Measurements from ENCODE around the gene CARD14. TPM values are rescaled to one million over a fixed set of nuclear protein-coding genes. Genes with fewer than 3 reads are reported as not detected.
"Not testable (repeated sequence)": the region's sequence is repeated elsewhere in the genome, so short reads cannot be mapped to it uniquely, and the experiment has no call there.

CARD14 gene
- total RNA-seq, 1 donor from 2014 or later = not detected

GRCh38 chr17:80199295-80199694, 29.5 kb downstream of the CARD14 start:
- H3K36me3 Mint-ChIP-seq (ENCODE audit: low read depth); DNase-seq; H3K9me3 Mint-ChIP-seq; H3K27me3 Mint-ChIP-seq; H3K27ac Mint-ChIP-seq; H3K4me3 Mint-ChIP-seq; H3K4me1 Mint-ChIP-seq; intact Hi-C loops (cut with micrococcal nuclease): not testable (repeated sequence)

- Mint-ChIP-seq H3K27me3 (no peaks in the 10 kb centered on the region), H3K27ac (no peak overlapping the region), H3K36me3 (ENCODE audit: low read depth) (no peaks in the 10 kb centered on the region), H3K4me3 (no peak overlapping the region), H3K9me3 (no peaks in the 10 kb centered on the region), H3K4me1 (no peaks in the 10 kb centered on the region)
- intact Hi-C loops (cut with micrococcal nuclease) = no loop called here
- DNase-seq = no peak
These were observed 31.6 kb downstream of the CARD14 start for GRCh38 chr17:80201446-80201845.

- Mint-ChIP-seq H3K4me1 (no peaks in the 10 kb centered on the region), H3K27ac (no peak overlapping the region), H3K36me3 (ENCODE audit: low read depth) (no peaks in the 10 kb centered on the region), H3K27me3 (no peaks in the 10 kb centered on the region), H3K4me3 (no peak overlapping the region), H3K9me3 (no peaks in the 10 kb centered on the region)
- intact Hi-C loops (cut with micrococcal nuclease) = no loop called here
- no peak for DNase-seq
These were observed 32.4 kb downstream of the CARD14 start for GRCh38 chr17:80202197-80202596.

- Mint-ChIP-seq H3K27me3 (no peaks in the 10 kb centered on the region), H3K4me3 (no peak overlapping the region), H3K4me1 (no peaks in the 10 kb centered on the region), H3K9me3 (no peaks in the 10 kb centered on the region), H3K27ac (no peak overlapping the region), H3K36me3 (ENCODE audit: low read depth) (no peaks in the 10 kb centered on the region)
- intact Hi-C loops (cut with micrococcal nuclease) = no loop called here
- DNase-seq = no peak
These were observed 33.7 kb downstream of the CARD14 start for GRCh38 chr17:80203471-80203963.

- no peak for DNase-seq
- no peak overlapping the region for H3K27ac Mint-ChIP-seq
- no peaks in the 10 kb centered on the region for H3K9me3 Mint-ChIP-seq
- H3K4me3 Mint-ChIP-seq = no peak overlapping the region
- intact Hi-C loops (cut with micrococcal nuclease) = no loop called here
- H3K36me3 Mint-ChIP-seq (ENCODE audit: low read depth) = no peaks in the 10 kb centered on the region
- no peaks in the 10 kb centered on the region for H3K4me1 Mint-ChIP-seq
- no peaks in the 10 kb centered on the region for H3K27me3 Mint-ChIP-seq
These were observed 35.0 kb downstream of the CARD14 start for GRCh38 chr17:80204626-80205468.

- no peak for DNase-seq
- Mint-ChIP-seq H3K27ac (no peak overlapping the region), H3K9me3 (no peaks in the 10 kb centered on the region), H3K4me1 (no peaks in the 10 kb centered on the region), H3K27me3 (no peaks in the 10 kb centered on the region), H3K36me3 (ENCODE audit: low read depth) (peaks cover 4% of the 10 kb centered on the region), H3K4me3 (no peak overlapping the region)
- intact Hi-C loops (cut with micrococcal nuclease) = no loop called here
These were observed 36.0 kb downstream of the CARD14 start for GRCh38 chr17:80205811-80206210.

- no peaks in the 10 kb centered on the region for H3K9me3 Mint-ChIP-seq
- intact Hi-C loops (cut with micrococcal nuclease) = no loop called here
- H3K27me3 Mint-ChIP-seq = no peaks in the 10 kb centered on the region
- no peak overlapping the region for H3K27ac Mint-ChIP-seq
- peaks cover 6% of the 10 kb centered on the region for H3K36me3 Mint-ChIP-seq (ENCODE audit: low read depth)
- H3K4me1 Mint-ChIP-seq = no peaks in the 10 kb centered on the region
- DNase-seq = no peak
- no peak overlapping the region for H3K4me3 Mint-ChIP-seq
These were observed 38.2 kb downstream of the CARD14 start for GRCh38 chr17:80208050-80208449.

- Mint-ChIP-seq H3K27me3 (no peaks in the 10 kb centered on the region), H3K4me1 (no peaks in the 10 kb centered on the region), H3K4me3 (no peak overlapping the region), H3K36me3 (ENCODE audit: low read depth) (peaks cover 6% of the 10 kb centered on the region), H3K27ac (no peak overlapping the region), H3K9me3 (no peaks in the 10 kb centered on the region)
- no peak for DNase-seq
- intact Hi-C loops (cut with micrococcal nuclease) = no loop called here
These were observed 39.9 kb downstream of the CARD14 start for GRCh38 chr17:80209765-80210164.

- Mint-ChIP-seq H3K36me3 (ENCODE audit: low read depth) (peaks cover 6% of the 10 kb centered on the region), H3K27me3 (no peaks in the 10 kb centered on the region), H3K9me3 (no peaks in the 10 kb centered on the region), H3K27ac (no peak overlapping the region), H3K4me1 (no peaks in the 10 kb centered on the region), H3K4me3 (no peak overlapping the region)
- no peak for DNase-seq
- intact Hi-C loops (cut with micrococcal nuclease) = no loop called here
These were observed 40.7 kb downstream of the CARD14 start for GRCh38 chr17:80210348-80211108.

- Mint-ChIP-seq H3K27me3 (no peaks in the 10 kb centered on the region), H3K36me3 (ENCODE audit: low read depth) (peaks cover 13% of the 10 kb centered on the region), H3K27ac (no peak overlapping the region), H3K4me3 (no peak overlapping the region), H3K4me1 (no peaks in the 10 kb centered on the region), H3K9me3 (no peaks in the 10 kb centered on the region)
- intact Hi-C loops (cut with micrococcal nuclease) = no loop called here
- DNase-seq = no peak
These were observed 42.3 kb downstream of the CARD14 start for GRCh38 chr17:80212109-80212508.

GRCh38 chr17:80212511-80212910, 42.7 kb downstream of the CARD14 start:
- Mint-ChIP-seq H3K36me3 (ENCODE audit: low read depth) (peaks cover 14% of the 10 kb centered on the region), H3K27me3 (no peaks in the 10 kb centered on the region), H3K4me1 (no peaks in the 10 kb centered on the region), H3K4me3 (no peak overlapping the region), H3K27ac (no peak overlapping the region), H3K9me3 (no peaks in the 10 kb centered on the region)
- DNase-seq = no peak
- intact Hi-C loops (cut with micrococcal nuclease) = no loop called here

- Mint-ChIP-seq H3K4me1 (no peaks in the 10 kb centered on the region), H3K27ac (no peak overlapping the region), H3K36me3 (ENCODE audit: low read depth) (peaks cover 15% of the 10 kb centered on the region), H3K4me3 (no peak overlapping the region), H3K27me3 (no peaks in the 10 kb centered on the region), H3K9me3 (no peaks in the 10 kb centered on the region)
- intact Hi-C loops (cut with micrococcal nuclease) = no loop called here
- DNase-seq = no peak
These were observed 43.3 kb downstream of the CARD14 start for GRCh38 chr17:80212962-80213642.

GRCh38 chr17:80213643-80213975, 43.8 kb downstream of the CARD14 start:
- H3K27ac Mint-ChIP-seq = no peak overlapping the region
- intact Hi-C loops (cut with micrococcal nuclease) = no loop called here
- H3K4me1 Mint-ChIP-seq = peaks cover under 1% of the 10 kb centered on the region
- H3K4me3 Mint-ChIP-seq = no peak overlapping the region
- no peak for DNase-seq
- no peaks in the 10 kb centered on the region for H3K27me3 Mint-ChIP-seq
- peaks cover 15% of the 10 kb centered on the region for H3K36me3 Mint-ChIP-seq (ENCODE audit: low read depth)
- H3K9me3 Mint-ChIP-seq = no peaks in the 10 kb centered on the region

Measured in activated CD4-positive, alpha-beta T cell treated with anti-CD3 and anti-CD28 coated beads, Interleukin-2, amount 10 ng/mL, durations not matched to agents 24 days and 14 days (primary cell).